ENCODE data around the gene ESRRB. TPM values are rescaled to one million over a fixed set of nuclear protein-coding genes. Genes with fewer than 3 reads are reported as not detected.
A peak's percentile ranks its signal among the peaks of the same experiment; 100 is the strongest.

ESRRB gene
- total RNA-seq, 1 donor from 2014 or later: not detected

DNA sequence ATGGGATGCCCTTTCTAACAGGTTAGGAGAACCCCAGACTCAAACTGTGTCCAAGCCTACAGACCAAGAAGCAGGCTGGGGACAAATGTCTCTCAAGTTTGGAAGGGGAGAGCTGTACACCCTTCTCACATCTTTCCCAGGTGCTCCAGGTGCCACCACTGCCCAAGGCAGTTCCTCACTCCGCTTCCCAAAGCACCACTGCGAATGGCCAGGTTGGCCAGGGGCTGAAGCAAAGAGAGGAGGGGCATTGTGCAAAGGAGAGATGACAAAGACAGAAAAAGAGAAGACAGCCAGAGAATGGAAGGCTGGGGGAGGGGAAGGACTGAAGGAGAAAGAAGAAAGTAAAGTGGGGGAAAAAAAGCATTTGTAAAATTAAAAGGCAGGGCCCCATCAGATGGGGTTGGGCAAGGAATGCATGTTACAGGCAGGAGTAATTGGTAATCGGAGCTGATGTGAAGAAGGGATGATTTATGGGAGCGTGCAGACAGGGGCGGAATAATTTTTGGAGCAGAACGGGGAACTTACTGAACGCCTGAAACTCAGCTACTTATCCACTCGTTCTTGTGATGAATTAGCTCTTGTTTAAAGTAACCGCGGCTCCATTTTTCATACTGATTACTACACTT is 165.8 kb downstream of the ESRRB start:
- DNase-seq (ENCODE audit: low read depth in 2 of 2): no peak

DNA sequence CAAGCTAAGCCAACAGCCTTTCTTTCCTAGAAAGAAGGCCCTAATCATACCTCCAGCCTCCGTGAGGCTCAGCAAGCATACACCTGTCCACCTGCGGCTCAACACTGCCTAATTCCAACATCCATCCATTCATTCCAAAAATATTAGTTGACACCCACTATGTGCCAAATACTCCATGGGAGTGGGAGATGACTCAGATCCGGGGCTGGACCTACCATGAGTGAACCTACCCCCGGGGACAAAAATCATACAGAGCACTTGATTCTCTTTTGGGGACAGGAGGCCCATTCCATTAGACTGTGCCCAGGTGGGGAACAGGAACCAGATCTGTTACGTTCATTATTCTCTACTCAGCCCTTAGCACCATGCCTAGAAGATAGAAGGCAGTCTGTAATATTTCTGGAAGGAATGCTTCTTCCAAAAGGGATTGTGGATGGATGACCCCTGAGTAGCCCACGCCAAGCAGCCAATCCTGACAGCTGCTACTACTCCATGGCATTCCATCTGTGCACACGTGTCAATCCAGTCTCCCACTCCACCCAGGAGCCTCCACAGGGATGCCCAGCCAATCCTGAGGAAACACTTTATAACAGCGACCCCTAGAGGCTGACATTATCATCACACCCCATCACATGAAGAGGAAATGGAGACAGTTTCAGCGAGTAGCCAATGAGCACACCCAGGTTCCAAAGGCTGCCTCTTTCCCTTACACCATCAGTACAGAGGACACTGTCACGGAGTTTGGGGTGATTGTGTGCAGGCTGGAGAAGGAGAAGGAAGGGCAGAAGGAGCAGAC is 170.7 kb downstream of the ESRRB start:
- DNase-seq (ENCODE audit: low read depth in 2 of 2): peak; percentile 2 to 19

DNA sequence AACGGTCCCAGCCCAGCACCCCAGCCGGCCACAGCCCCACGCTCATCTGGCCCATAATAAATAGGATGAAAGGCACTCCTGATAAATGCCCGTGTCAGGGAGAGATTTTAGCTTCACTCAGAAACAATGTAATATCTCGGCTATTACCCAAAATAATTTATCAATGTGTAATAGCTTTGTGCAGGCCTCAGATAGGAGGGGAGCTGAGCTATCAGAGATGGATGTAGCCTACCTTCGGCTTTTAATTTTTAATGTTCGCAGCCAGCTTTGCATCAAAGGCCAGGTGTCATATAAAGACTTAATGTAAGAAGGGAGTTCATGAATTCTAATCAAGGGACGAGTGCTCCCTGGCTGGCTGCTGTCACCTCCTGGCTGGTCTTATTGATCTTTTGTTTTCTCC is 171.9 kb downstream of the ESRRB start:
- DNase-seq (ENCODE audit: low read depth in 2 of 2): no peak

DNA sequence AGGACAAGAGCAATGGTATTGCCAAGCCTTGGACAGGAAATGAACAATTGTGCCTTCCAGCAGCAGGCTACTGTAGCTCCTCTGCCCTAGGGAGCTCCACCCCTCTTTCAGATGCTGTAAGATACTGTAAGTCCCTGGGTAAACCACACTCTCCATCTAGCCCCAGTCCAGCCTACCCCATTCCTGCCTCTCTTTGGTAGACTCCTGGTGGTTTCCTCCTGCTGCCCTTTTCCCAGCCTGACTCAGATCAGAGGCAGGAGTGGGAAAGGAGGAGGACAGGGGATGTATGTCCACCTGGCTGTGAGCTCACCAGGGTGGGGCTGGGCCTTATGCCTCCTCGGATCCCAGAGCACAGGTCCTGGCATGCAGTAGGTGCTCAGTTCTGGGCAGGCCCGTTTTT is 174.6 kb downstream of the ESRRB start:
- DNase-seq (ENCODE audit: low read depth in 2 of 2): no peak

DNA sequence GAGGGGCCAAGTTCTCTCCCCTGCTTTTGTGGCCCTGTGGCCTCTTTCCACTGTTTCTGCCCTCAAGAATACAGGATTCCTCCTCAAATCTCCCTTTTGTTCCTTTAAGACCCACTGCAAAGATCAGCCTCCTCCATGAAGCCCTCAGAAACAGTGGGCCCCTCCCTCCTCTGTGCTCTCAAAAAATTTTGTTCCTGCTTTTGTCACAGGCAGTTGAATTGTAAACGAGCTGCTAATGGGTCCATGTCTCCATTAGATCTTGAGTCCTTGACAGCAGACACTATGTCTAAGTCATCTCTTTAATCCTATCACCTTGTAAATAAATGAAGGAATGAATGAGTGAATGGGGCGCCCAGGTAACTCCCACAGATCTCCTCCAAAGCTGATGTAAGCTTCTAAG is 175.2 kb downstream of the ESRRB start:
- DNase-seq (ENCODE audit: low read depth in 2 of 2): no peak

Other genes with a start within 250 kb of the ESRRB start
- gene GPATCH2L, start 224.2 kb upstream of the ESRRB start, total RNA-seq: 31.7 and 46.1 TPM in 2 replicates

All from dermis microvascular lymphatic vessel endothelial cell (primary cell).